GM23248 (cell line): ENCODE data around the gene GABBR2.

Experiments
- EZH2 ChIP-seq: fragments of 200-600 bp; sonication (generic); IDR thresholded peaks from 2 replicates; pipeline ENCODE4 v1.6.1; 2018; ENCODE audit warnings: antibody characterized with exemption, mild to moderate bottlenecking; ENCODE audit not compliant: insufficient read depth, poor library complexity, severe bottlenecking
- EZH2phosphoT487 ChIP-seq: fragments of 200-600 bp; sonication (generic); IDR thresholded peaks from 2 replicates; pipeline ENCODE4 v1.6.1; 2018; ENCODE audit warnings: antibody characterized with exemption, moderate library complexity, mild to moderate bottlenecking, low read depth; ENCODE audit not compliant: insufficient read depth

- no peak for TF ChIP-seq EZH2phosphoT487
- TF ChIP-seq EZH2 = no peak
Observed at GRCh38 chr9:98485706-98486105, 223.0 kb downstream of the GABBR2 start.
